SU-DHL-6 (cell line): ENCODE results near the gene RPS6KA3.

ENCODE experiments used
- CTCF ChIP-seq: fragments of 200-600 bp; sonication (generic); IDR thresholded peaks from one replicate; pipeline ENCODE4 v1.5.1; 2017; ENCODE audit warnings: antibody characterized with exemption, mild to moderate bottlenecking, low read length, moderate library complexity; ENCODE audit not compliant: insufficient read depth, poor library complexity, severe bottlenecking
- EZH2phosphoT487 ChIP-seq: fragments of 200-600 bp; sonication (generic), shearing (Covaris generic); conservative IDR thresholded peaks from 2 replicates; pipeline ENCODE4 v1.6.1; 2018; ENCODE audit warnings: mild to moderate bottlenecking, antibody characterized with exemption, low read length, moderate library complexity, mixed read lengths

- no peak for TF ChIP-seq EZH2phosphoT487
- no peak for TF ChIP-seq CTCF
Measured at GRCh38 chrX:20197641-20198210, 69.0 kb downstream of the RPS6KA3 start.
